WTC11 (cell line): ENCODE results near the gene KRT33A.

ENCODE experiments used
- ATF3 ChIP-seq: sonication (generic); formaldehyde crosslinking; conservative IDR thresholded peaks from 2 replicates; pipeline ENCODE4 v1.8.1; 2022; ENCODE audit warnings: mild to moderate bottlenecking, missing genetic modification reagents
- ATF6 ChIP-seq: sonication (generic); formaldehyde crosslinking; IDR thresholded peaks from 2 replicates; pipeline ENCODE4 v1.8.1; 2023; ENCODE audit warnings: mild to moderate bottlenecking, missing genetic modification reagents
- CREB1 ChIP-seq: sonication (generic); formaldehyde crosslinking; IDR thresholded peaks from 2 replicates; pipeline ENCODE4 v1.8.0; 2023; ENCODE audit warnings: mild to moderate bottlenecking, missing genetic modification reagents
- CREM ChIP-seq: sonication (generic); formaldehyde crosslinking; IDR thresholded peaks from 2 replicates; pipeline ENCODE4 v1.8.1; 2022; ENCODE audit warnings: mild to moderate bottlenecking, missing genetic modification reagents, moderate library complexity
- CTCF ChIP-seq: fragments of 200-600 bp; IDR thresholded peaks from 2 replicates; pipeline ENCODE4 v1.8.0; 2022; ENCODE audit warnings: antibody characterized with exemption
- GRHL2 ChIP-seq: fragments of 250-450 bp; sonication (Bioruptor Pico); IDR thresholded peaks from 2 replicates; pipeline ENCODE4 v1.8.0; 2022; ENCODE audit warnings: mild to moderate bottlenecking, moderate library complexity; ENCODE audit not compliant: insufficient replicate concordance, severe bottlenecking
- JUN ChIP-seq: sonication (generic); formaldehyde crosslinking; IDR thresholded peaks from 2 replicates; pipeline ENCODE4 v1.8.0; 2023; ENCODE audit warnings: mild to moderate bottlenecking, missing genetic modification reagents
- KAT7 ChIP-seq: sonication (generic); formaldehyde crosslinking; IDR thresholded peaks from 2 replicates; pipeline ENCODE4 v1.8.1; 2023; ENCODE audit warnings: missing genetic modification reagents, mild to moderate bottlenecking, borderline replicate concordance
- NFYB ChIP-seq: sonication (generic); formaldehyde crosslinking; conservative IDR thresholded peaks from 2 replicates; pipeline ENCODE4 v1.8.0; 2022; ENCODE audit warnings: low read depth, missing genetic modification reagents
- NR1H2 ChIP-seq: sonication (generic); formaldehyde crosslinking; IDR thresholded peaks from 2 replicates; pipeline ENCODE4 v1.9.0; 2021; ENCODE audit warnings: mild to moderate bottlenecking, moderate library complexity, missing genetic modification reagents
- OVOL2 ChIP-seq: fragments of 250-450 bp; sonication (Bioruptor Pico); IDR thresholded peaks from 2 replicates; pipeline ENCODE4 v1.9.0; 2021; ENCODE audit warnings: mild to moderate bottlenecking, borderline replicate concordance
- PRDM15 ChIP-seq: sonication (generic); formaldehyde crosslinking; IDR thresholded peaks from 2 replicates; pipeline ENCODE4 v1.8.0; 2022; ENCODE audit warnings: missing genetic modification reagents
- TP53 ChIP-seq: sonication (generic); formaldehyde crosslinking; IDR thresholded peaks from 2 replicates; pipeline ENCODE4 v1.8.1; 2023; ENCODE audit warnings: mild to moderate bottlenecking, missing genetic modification reagents
- ZSCAN18 ChIP-seq: fragments of 250-450 bp; sonication (Bioruptor Pico); IDR thresholded peaks from 2 replicates; pipeline ENCODE4 v2.1.2; 2022; ENCODE audit warnings: mild to moderate bottlenecking, moderate library complexity

- TF ChIP-seq JUN (CRISPR knock-in tag) (no peak), TP53 (CRISPR knock-in tag) (no peak), CTCF (no peak), CREM (CRISPR knock-in tag) (no peak), NR1H2 (no peak), KAT7 (CRISPR knock-in tag) (no peak), CREB1 (CRISPR knock-in tag) (no peak), ZSCAN18 (CRISPR knock-in tag) (no peak), PRDM15 (CRISPR knock-in tag) (no peak), NFYB (CRISPR knock-in tag) (no peak), ATF3 (CRISPR knock-in tag) (no peak), OVOL2 (CRISPR knock-in tag) (no peak), ATF6 (CRISPR knock-in tag) (no peak), GRHL2 (CRISPR knock-in tag) (no peak)
Measured at GRCh38 chr17:41311111-41311510, 39.5 kb downstream of the KRT33A start.
